Retinal pigment epithelial cell (primary cell): ENCODE data around the gene DLG1.
"Not testable (repeated sequence)": the region's sequence is repeated elsewhere in the genome, so short reads cannot be mapped to it uniquely, and the experiment has no call there.

Experiments used
- DNase-seq: peaks from one replicate; pipeline ENCODE4 v3.0.0-alpha.2; 2010; ENCODE audit warnings: low read depth
- H3K4me3 ChIP-seq: 2 replicates; pipeline ENCODE4 v1.5.1; 2011; ENCODE audit warnings: mild to moderate bottlenecking, low read length, control low read depth, moderate library complexity
- CTCF ChIP-seq: conservative IDR thresholded peaks from 2 replicates; pipeline ENCODE4 v1.5.1; 2011; ENCODE audit warnings: low read depth, low read length, control low read depth, inconsistent platforms

The DLG1 gene

GRCh38 chr3:197082871-197083270 is 215.5 kb downstream of the DLG1 start:
- DNase-seq, result no peak
- no peak for TF ChIP-seq CTCF
- H3K4me3 ChIP-seq, result no peak overlapping the region

GRCh38 chr3:197080344-197080743 is 218.1 kb downstream of the DLG1 start:
- no peak for TF ChIP-seq CTCF
- DNase-seq, result no peak
- no peak overlapping the region for H3K4me3 ChIP-seq

- DNase-seq, result no peak
- TF ChIP-seq CTCF, result no peak
- no peak overlapping the region for H3K4me3 ChIP-seq
Observed at GRCh38 chr3:197076415-197076814, 222.0 kb downstream of the DLG1 start.

GRCh38 chr3:197068077-197068476 is 230.3 kb downstream of the DLG1 start:
- DNase-seq, result no peak
- no peak for TF ChIP-seq CTCF

GRCh38 chr3:197064771-197065170 is 233.6 kb downstream of the DLG1 start:
- DNase-seq, result no peak
- H3K4me3 ChIP-seq, result no peak overlapping the region
- no peak for TF ChIP-seq CTCF

More at GRCh38 chr3:197068077-197068476, 230.3 kb downstream of the DLG1 start:
- no peak overlapping the region for H3K4me3 ChIP-seq

GRCh38 chr3:197062446-197062845 is 236.0 kb downstream of the DLG1 start:
- TF ChIP-seq CTCF, result no peak
- H3K4me3 ChIP-seq, result no peak overlapping the region
- DNase-seq, result no peak

GRCh38 chr3:197051637-197052036 is 246.8 kb downstream of the DLG1 start:
- not testable (repeated sequence) for H3K4me3 ChIP-seq, DNase-seq

- DNase-seq, result no peak
- H3K4me3 ChIP-seq, result no peak overlapping the region
- no peak for TF ChIP-seq CTCF
Observed at GRCh38 chr3:197050511-197050910, 247.9 kb downstream of the DLG1 start.
